ENCODE results near the gene MSRB1.

DNA sequence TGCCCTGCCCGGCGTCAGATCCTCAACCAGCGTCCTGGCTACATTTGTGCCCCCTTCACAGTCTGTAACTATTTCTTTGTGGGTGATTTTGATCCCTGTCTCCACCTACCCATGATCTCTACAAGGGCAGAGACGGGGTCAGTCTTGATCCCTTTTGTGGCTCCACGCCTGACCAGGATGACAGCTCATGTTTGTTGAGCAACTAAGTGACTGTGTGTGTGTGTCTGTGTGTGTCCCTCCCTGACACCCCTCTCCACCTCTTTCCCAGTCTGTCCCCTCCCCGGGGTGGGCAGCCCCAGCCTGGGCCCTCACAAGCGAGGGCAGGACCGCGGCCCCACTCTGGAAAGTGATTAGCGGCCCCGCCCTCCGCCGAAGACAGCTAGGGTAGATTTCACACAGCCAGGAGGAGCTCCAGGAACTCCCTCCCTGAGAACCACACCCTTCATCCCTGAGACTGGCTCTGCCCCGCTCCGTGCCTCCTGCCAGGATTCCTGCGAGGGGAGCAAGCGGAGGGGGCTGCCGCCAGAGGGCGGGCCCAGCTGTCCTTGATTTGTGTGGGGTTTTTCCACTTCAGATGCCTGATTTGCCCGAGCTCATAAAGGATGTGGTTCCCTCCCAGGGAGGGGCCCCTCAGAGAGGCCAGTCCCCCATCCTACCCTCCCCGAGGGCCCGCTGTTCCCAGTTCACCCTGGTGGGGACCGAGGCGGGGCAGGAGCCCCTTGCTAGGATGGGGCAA lies 19.5 kb downstream of the MSRB1 start:
- TF ChIP-seq, protein P1, sequence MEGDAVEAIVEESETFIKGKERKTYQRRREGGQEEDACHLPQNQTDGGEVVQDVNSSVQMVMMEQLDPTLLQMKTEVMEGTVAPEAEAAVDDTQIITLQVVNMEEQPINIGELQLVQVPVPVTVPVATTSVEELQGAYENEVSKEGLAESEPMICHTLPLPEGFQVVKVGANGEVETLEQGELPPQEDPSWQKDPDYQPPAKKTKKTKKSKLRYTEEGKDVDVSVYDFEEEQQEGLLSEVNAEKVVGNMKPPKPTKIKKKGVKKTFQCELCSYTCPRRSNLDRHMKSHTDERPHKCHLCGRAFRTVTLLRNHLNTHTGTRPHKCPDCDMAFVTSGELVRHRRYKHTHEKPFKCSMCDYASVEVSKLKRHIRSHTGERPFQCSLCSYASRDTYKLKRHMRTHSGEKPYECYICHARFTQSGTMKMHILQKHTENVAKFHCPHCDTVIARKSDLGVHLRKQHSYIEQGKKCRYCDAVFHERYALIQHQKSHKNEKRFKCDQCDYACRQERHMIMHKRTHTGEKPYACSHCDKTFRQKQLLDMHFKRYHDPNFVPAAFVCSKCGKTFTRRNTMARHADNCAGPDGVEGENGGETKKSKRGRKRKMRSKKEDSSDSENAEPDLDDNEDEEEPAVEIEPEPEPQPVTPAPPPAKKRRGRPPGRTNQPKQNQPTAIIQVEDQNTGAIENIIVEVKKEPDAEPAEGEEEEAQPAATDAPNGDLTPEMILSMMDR (IDR thresholded peaks at IDR 0.05) = no peak
- no peak for TF ChIP-seq POLR2A (IDR thresholded peaks at IDR 0.05)
